ENCODE data around the gene RIOX2.
"Not testable (repeated sequence)": the region's sequence is repeated elsewhere in the genome, so short reads cannot be mapped to it uniquely, and the experiment has no call there.

The RIOX2 gene

DNA sequence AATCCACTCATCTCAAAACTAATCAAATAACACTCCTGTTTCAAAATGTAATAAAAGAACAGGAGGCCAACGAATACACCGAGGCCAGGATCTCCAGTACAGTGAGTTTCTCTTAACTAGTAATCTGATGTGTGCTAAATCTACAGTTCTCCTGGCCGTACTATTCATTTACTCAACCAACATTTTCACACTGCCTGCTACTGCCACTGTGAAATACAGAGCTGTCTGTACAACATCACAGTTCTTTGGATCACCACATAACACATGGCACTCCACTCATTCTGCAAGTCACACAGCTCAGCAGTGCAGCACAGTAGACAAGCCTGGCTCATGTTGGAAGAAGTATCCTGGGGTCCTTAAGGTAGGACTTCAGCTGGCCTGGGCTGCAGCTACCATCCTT, 21.9 kb downstream of the RIOX2 start:
- DNase-seq: no peak

DNA sequence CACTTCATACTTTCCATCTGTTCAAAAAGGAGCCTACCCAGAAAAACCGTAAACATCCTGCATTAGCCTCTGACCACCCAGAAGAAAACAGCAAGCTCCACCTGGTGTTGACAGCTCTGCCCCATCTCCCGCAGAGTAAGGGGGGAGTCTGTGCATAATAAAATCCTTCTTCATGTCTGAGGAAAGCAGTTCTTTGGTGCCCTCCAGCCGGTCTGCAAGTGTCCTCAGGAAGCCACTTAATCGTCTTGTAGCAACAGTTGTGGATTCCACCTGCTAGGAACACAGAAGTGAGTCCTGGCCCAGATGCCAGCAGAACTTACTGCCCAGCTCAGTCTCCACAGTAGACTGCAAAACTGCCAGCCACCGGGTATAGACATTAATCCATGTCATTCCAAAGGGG, 22.5 kb downstream of the RIOX2 start:
- DNase-seq: no peak

DNA sequence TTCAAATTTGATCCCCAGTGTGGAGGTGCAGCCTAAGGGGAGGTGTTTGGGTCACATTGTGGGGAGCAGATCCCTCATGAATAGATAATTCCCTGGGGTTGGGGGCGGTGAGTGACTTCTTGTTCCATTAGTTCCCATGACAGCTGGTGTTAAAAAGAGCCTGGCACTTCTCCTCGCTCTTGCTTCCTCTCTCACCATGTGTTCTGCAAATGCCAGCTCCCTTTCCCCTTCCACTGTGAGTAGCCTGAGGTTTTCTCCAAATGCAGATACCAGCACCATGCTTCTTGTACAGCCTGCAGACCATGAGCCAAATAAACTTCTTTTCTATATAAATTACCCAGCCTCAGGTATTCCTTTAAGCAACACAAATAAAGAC, 23.1 kb downstream of the RIOX2 start:
- DNase-seq: no peak

GRCh38 chr3:97948351-97949109, 23.7 kb downstream of the RIOX2 start:
- no peak for DNase-seq

- no peak for DNase-seq
Observed at GRCh38 chr3:97942801-97943546, 29.3 kb downstream of the RIOX2 start.

- DNase-seq: no peak
Observed at GRCh38 chr3:97940034-97940433, 32.2 kb downstream of the RIOX2 start.

DNA sequence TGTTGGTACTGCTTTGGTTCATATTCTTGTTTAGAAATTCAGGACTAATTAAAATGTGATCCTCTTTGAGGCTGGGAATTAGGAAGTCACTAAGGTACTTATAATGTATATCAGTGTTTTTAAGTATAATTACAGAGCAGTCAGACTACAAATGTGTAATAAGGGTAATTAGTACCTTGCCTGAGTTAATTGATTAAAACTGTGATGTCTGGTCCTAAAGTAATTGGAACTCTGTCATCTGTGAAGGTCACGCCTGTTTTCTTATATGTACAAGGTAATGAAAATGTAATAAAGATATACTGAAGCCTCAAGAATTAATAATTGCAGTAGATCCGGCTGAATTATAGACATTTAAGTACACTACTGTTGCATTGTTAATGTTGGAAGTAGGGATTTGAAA, 32.8 kb downstream of the RIOX2 start:
- no peak for DNase-seq

- DNase-seq: no peak
Observed at GRCh38 chr3:97938444-97938843, 33.8 kb downstream of the RIOX2 start.

DNA sequence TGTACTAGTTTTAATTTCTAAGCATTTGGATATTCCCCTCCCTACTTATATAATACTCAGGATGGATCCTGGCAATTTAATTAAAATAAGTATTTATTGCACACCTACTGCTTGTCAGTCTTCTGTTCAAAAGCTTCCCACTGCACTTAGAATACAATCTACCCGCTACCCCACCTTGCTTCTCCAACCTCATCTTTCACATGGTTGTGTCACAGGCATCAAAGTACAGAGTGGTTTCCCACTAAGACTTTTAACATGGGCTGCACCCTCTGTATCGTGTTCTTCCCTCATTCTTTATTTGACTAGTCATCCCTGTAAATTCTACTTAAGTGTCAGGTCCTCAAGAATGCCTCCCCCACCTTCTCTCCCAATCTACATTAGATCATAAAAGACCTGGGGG, 35.0 kb downstream of the RIOX2 start:
- DNase-seq: no peak

GRCh38 chr3:97935842-97936241, 36.4 kb downstream of the RIOX2 start:
- DNase-seq: no peak

GRCh38 chr3:97934980-97935695, 37.1 kb downstream of the RIOX2 start:
- DNase-seq: no peak

- DNase-seq: no peak
Observed at GRCh38 chr3:97932387-97932801, 39.8 kb downstream of the RIOX2 start.

GRCh38 chr3:97931218-97931617, 41.0 kb downstream of the RIOX2 start:
- no peak for DNase-seq

DNA sequence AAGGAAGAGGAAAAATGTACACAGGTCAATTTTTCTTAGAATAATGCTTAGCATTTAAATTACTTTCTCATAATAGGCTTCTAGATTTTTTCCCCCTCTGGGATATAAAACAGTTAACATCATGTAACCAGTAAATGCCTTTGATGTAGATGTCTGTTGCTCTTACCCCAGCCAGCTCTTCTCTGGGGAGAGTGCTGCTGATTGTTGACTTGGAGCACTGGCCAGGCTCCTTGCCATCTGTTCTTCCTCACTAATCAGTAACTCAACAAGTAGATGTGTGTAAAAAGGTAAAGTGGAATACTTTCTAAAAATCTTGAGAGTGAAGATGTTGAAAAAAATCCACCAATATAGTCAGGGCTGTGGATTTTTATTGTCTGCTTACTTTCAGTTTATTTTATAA, 42.2 kb downstream of the RIOX2 start:
- no peak for DNase-seq

- no peak for DNase-seq
Observed at GRCh38 chr3:97928986-97929385, 43.2 kb downstream of the RIOX2 start.

- DNase-seq: no peak
Observed at GRCh38 chr3:97927704-97928103, 44.5 kb downstream of the RIOX2 start.

DNA sequence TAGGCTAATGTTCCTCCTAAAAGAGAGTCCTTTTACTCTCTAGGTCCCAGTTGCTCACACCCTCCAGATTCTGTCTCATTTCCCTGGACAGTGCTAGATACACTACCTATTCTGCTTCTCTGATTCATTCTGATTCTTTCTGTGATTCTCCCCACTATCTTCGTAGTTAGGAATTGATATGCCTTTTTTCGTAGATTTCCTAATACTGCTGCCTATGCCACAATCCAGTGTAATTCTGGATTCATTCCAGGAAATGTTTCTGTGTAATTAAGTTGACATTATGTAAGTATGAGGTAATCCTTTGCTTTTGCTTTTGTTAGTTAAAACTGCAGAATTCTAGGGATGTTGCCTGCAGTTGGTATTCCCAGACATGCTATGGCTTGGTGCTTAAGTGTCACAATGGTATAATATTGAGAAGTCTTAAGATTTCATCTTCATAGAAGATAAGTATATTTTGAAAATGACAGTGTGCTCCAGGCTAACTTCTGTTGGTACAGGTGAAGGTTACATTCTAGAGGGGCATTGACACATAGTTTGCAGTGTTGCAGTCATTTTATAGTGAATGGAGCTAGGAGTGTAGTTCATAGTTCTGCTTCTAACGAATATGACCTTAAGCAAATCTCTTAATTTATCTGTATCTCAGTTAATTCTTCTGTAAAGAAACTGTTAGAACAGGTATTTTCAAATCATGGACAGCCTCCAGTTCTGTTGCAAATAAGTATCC, 54.3 kb downstream of the RIOX2 start:
- no peak for DNase-seq

DNA sequence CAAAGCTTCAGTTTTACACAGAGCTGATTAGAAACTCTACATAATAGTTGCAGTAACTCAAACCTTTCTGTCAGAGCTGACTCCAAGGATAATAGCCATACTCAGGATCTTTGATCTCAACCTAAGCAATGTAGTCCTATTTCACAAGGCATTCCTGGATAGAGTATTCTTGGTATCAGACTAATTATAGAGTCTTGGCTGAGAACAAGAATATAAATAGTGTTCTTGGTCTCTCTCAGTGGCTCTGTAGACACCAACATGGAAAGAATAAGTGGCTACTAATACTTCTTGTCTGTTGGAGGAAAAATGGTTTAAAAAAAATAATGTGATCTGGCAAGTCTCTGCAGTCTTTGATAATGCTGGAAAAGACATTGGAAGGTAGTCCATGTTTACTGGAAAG, 55.7 kb downstream of the RIOX2 start:
- DNase-seq: no peak

GRCh38 chr3:97914388-97914787, 57.8 kb downstream of the RIOX2 start:
- DNase-seq: no peak

DNA sequence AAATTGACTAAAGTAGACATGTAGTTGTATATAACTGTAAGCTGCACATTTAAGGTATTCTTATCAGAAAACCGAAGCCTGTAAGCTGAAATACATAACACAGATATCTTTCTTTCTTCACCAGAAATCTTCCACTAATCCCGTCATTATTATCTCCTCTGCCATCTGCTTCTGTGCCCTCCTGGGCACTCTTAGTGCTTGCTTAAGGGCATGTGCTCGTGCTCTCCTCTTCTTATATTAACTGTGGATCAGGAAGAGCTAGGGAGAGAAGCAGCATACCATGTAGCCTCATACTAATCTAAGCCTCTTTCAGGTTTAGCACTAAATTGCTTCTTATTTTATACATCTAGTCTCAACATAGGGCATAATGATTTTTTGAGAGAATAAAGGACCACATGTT, 60.8 kb downstream of the RIOX2 start:
- DNase-seq: no peak

DNA sequence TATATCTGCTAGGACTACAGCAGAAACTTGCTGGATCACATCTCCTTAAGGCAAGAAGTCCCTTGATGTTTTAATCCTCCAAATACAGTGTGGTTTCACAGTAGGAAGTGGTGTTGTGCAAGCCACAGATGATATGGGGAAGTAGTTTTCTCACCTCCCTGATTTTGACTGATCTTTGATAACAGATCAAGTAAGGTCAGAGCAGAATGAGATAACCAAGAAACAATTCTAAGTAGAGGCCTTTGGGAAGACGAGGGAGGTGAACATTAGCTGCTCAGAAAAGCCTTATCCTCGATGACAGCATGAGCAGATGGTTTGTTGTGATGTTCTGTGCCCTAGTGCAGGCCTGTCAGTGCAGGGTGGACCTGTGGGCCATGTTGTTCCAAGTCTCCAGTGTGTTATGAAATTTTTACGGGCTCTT, 61.3 kb downstream of the RIOX2 start:
- no peak for DNase-seq

GRCh38 chr3:97910236-97910831, 61.9 kb downstream of the RIOX2 start:
- not testable (repeated sequence) for DNase-seq

- DNase-seq: not testable (repeated sequence)
Observed at GRCh38 chr3:97909830-97910229, 62.4 kb downstream of the RIOX2 start.
